H1 (cell line): ENCODE measurements around the gene TUBD1. TPM values are rescaled to one million over a fixed set of nuclear protein-coding genes. Genes with fewer than 3 reads are reported as not detected.
"Not testable (repeated sequence)": the region's sequence is repeated elsewhere in the genome, so short reads cannot be mapped to it uniquely, and the experiment has no call there.

ENCODE experiments used
- CTCF ChIA-PET: fragments of 300-600 bp; sonication (Branson Sonifier 250); formaldehyde crosslinking; loops from one replicate; lab custom pipeline; 2021; ENCODE audit not compliant: partially characterized antibody; lab: Charles Lee
- POLR2A ChIA-PET: fragments of 300-600 bp; sonication (Branson Sonifier 250); formaldehyde crosslinking; loops from one replicate; lab custom pipeline; 2021; ENCODE audit warnings: inconsistent platforms; ENCODE audit not compliant: partially characterized antibody; lab: Charles Lee
- DNase-seq, 2 experiments: peaks; one replicate each; pipeline versions ENCODE4 v3.0.0 to v3.0.0-alpha.2; 2010 to 2022; ENCODE audit warnings: low spot score in 2 of 2, low read depth in 1 of 2, mixed read lengths in 1 of 2
- FAIRE-seq: peaks from 2 replicates; lab custom pipeline; 2011; peaks lifted over from hg19 to GRCh38; lab: Jason Lieb, UNC
- H2AFZ ChIP-seq: 2 replicates; pipeline ENCODE4 v1.8.1; 2012; ENCODE audit warnings: low read length, inconsistent platforms
- H2AK5ac ChIP-seq: 2 replicates; pipeline ENCODE4 v1.6.1; 2013; ENCODE audit warnings: low read depth, low read length
- H2BK120ac ChIP-seq: replicated peaks from 2 replicates; pipeline ENCODE3; 2013; ENCODE audit warnings: low read depth, low read length, inconsistent platforms
- H2BK12ac ChIP-seq: 2 replicates; pipeline ENCODE4 v1.6.1; 2013; ENCODE audit warnings: low read depth, low read length
- H2BK15ac ChIP-seq: 2 replicates; pipeline ENCODE4 v1.6.1; 2013; ENCODE audit warnings: low read length
- H2BK20ac ChIP-seq: 2 replicates; pipeline ENCODE4 v1.6.1; 2013; ENCODE audit warnings: low read length
- H2BK5ac ChIP-seq: 2 replicates; pipeline ENCODE4 v1.6.1; 2013; ENCODE audit warnings: low read depth, low read length
- H3K14ac ChIP-seq: 2 replicates; pipeline ENCODE4 v1.6.1; 2013; ENCODE audit warnings: inconsistent platforms; ENCODE audit not compliant: insufficient read length
- H3K18ac ChIP-seq: 2 replicates; pipeline ENCODE4 v1.6.1; 2013; ENCODE audit warnings: low read length; ENCODE audit errors: extremely low read depth
- H3K23ac ChIP-seq: 2 replicates; pipeline ENCODE4 v1.6.1; 2013; ENCODE audit warnings: inconsistent platforms; ENCODE audit not compliant: insufficient read length
- H3K23me2 ChIP-seq: 2 replicates; pipeline ENCODE4 v1.6.1; 2013; ENCODE audit warnings: low read depth, low read length
- H3K27ac ChIP-seq: 2 replicates; pipeline ENCODE4 v1.6.1; 2011; ENCODE audit warnings: low read depth, low read length, inconsistent platforms
- H3K27me3 ChIP-seq, 4 experiments: replicated peaks in 1 of 4; 1 replicate in 1 of 4; 2 replicates in 3 of 4; pipeline versions ENCODE4 v1.6.1 to v1.8.1; 2011 to 2013; ENCODE audit warnings: low read length in 3 of 4, mild to moderate bottlenecking in 3 of 4, inconsistent platforms in 2 of 4, mixed read lengths in 2 of 4, moderate library complexity in 1 of 4; ENCODE audit not compliant: control insufficient read depth in 3 of 4, insufficient read depth in 3 of 4; ENCODE audit errors: extremely low read depth in 1 of 4
- H3K36me3 ChIP-seq, 4 experiments: 2 replicates each; pipeline versions ENCODE4 v1.6.1 to v1.8.1; 2011 to 2013; ENCODE audit warnings: mild to moderate bottlenecking in 4 of 4, low read length in 3 of 4, moderate library complexity in 2 of 4, control low read depth in 1 of 4, inconsistent platforms in 1 of 4; ENCODE audit not compliant: insufficient read depth in 4 of 4, control insufficient read depth in 2 of 4
- H3K4ac ChIP-seq: replicated peaks from 2 replicates; pipeline ENCODE3; 2013; ENCODE audit warnings: low read length, low read depth, mixed read lengths, inconsistent platforms; ENCODE audit not compliant: insufficient read length
- H3K4me1 ChIP-seq, 4 experiments: replicated peaks in 1 of 4; 1 replicate in 1 of 4; 2 replicates in 3 of 4; pipeline versions ENCODE4 v1.6.1 to v1.8.1; 2011 to 2013; ENCODE audit warnings: low read length in 3 of 4, inconsistent platforms in 2 of 4, mixed read lengths in 1 of 4; ENCODE audit not compliant: insufficient read depth in 4 of 4, control insufficient read depth in 3 of 4
- H3K4me2 ChIP-seq, 2 experiments: 2 replicates each; pipeline versions ENCODE4 v1.6.1 to v1.8.1; 2011 to 2013; ENCODE audit warnings: low read depth in 2 of 2, low read length in 2 of 2, control low read depth in 1 of 2, inconsistent platforms in 1 of 2, mild to moderate bottlenecking in 1 of 2; ENCODE audit not compliant: insufficient read depth in 1 of 2
- H3K4me3 ChIP-seq, 4 experiments: fragments of 200-600, 300-600 bp in 1 of 4; sonication (generic), shearing (Covaris generic), sonication (Bioruptor Twin) in 1 of 4; 2 replicates each; pipeline versions ENCODE4 v1.5.1 to v1.8.1; 2011 to 2016; ENCODE audit warnings: low read length in 4 of 4, low read depth in 3 of 4, control low read depth in 2 of 4, inconsistent platforms in 2 of 4, mild to moderate bottlenecking in 2 of 4, mixed read lengths in 1 of 4, moderate library complexity in 1 of 4; ENCODE audit not compliant: insufficient read depth in 2 of 4; ENCODE audit errors: extremely low read depth in 1 of 4
- H3K56ac ChIP-seq: replicated peaks from 2 replicates; pipeline ENCODE3; 2013; ENCODE audit warnings: low read depth, mild to moderate bottlenecking, mixed read lengths, low read length, inconsistent platforms; ENCODE audit not compliant: insufficient read length
- H3K79me1 ChIP-seq: 2 replicates; pipeline ENCODE4 v1.6.1; 2013; ENCODE audit warnings: low read depth, low read length, control low read depth
- H3K79me2 ChIP-seq, 2 experiments: 2 replicates each; pipeline versions ENCODE4 v1.6.1 to v1.8.1; 2012 to 2013; ENCODE audit warnings: low read length in 2 of 2, mild to moderate bottlenecking in 2 of 2, inconsistent platforms in 1 of 2; ENCODE audit not compliant: insufficient read depth in 2 of 2, control insufficient read depth in 1 of 2
- H3K9ac ChIP-seq, 4 experiments: replicated peaks in 1 of 4; 1 replicate in 1 of 4; 2 replicates in 3 of 4; pipeline versions ENCODE4 v1.6.1 to v1.8.1; 2011 to 2013; ENCODE audit warnings: low read depth in 3 of 4, low read length in 3 of 4, control low read depth in 2 of 4, mild to moderate bottlenecking in 2 of 4, moderate library complexity in 2 of 4, inconsistent platforms in 1 of 4; ENCODE audit errors: extremely low read depth in 1 of 4
- H3K9me3 ChIP-seq, 2 experiments: 2 replicates each; pipeline versions ENCODE4 v1.6.1 to v1.8.1; 2012 to 2013; ENCODE audit warnings: mild to moderate bottlenecking in 2 of 2, moderate library complexity in 2 of 2, control low read depth in 1 of 2, inconsistent platforms in 1 of 2, low read depth in 1 of 2, low read length in 1 of 2, mixed read lengths in 1 of 2; ENCODE audit not compliant: insufficient read depth in 2 of 2
- H4K20me1 ChIP-seq, 2 experiments: replicated peaks in 1 of 2; 2 replicates each; pipeline versions ENCODE3 to v1.8.1; 2011 to 2013; ENCODE audit warnings: inconsistent platforms in 2 of 2, low read length in 2 of 2, mild to moderate bottlenecking in 1 of 2; ENCODE audit not compliant: insufficient read depth in 2 of 2, control insufficient read depth in 1 of 2
- H4K5ac ChIP-seq: 2 replicates; pipeline ENCODE4 v1.6.1; 2013; ENCODE audit warnings: low read length, low read depth, mixed read lengths, inconsistent platforms; ENCODE audit not compliant: insufficient read length
- H4K8ac ChIP-seq: 2 replicates; pipeline ENCODE4 v1.8.0; 2013; ENCODE audit warnings: mild to moderate bottlenecking, moderate library complexity, low read length, inconsistent platforms; ENCODE audit not compliant: insufficient read depth; ENCODE audit errors: extremely low read depth
- H4K91ac ChIP-seq: replicated peaks from 2 replicates; pipeline ENCODE3; 2013; ENCODE audit warnings: low read length, mixed read lengths, inconsistent platforms; ENCODE audit not compliant: insufficient read length
- WGBS, 2 experiments: shearing (Covaris generic) in 1 of 2; methylation state at CpG; one replicate each; pipeline versions ENCODE4 v1.1.6 to v1.1.7; 2013 to 2015; ENCODE audit warnings: low lambda C conversion rate in 2 of 2, mixed read lengths in 2 of 2, inconsistent platforms in 1 of 2, low coverage in 1 of 2, missing lambda C conversion rate in 1 of 2; ENCODE audit not compliant: insufficient replicate concordance in 2 of 2, insufficient coverage in 1 of 2, insufficient read length in 1 of 2; ENCODE audit errors: extremely low coverage in 1 of 2, missing lambda C conversion rate in 1 of 2; 5-methylcytosine and 5-hydroxymethylcytosine counted together
- polyA plus RNA-seq, 7 experiments: library from polyadenylated mRNA; depleted of rRNA in 3 of 7; stranded (reverse) in 5 of 7; unstranded in 2 of 7; fragments of >200 nt in 5 of 7; fragments of 200-250 nt in 2 of 7; gene quantifications; 1 replicate in 5 of 7; 2 replicates in 1 of 7; 4 replicates in 1 of 7; pipeline versions ENCODE4 v1.2.1 to v1.2.3, GENCODE V29; 2011 to 2013; ENCODE audit warnings: missing spikeins in 2 of 7, mixed read lengths in 2 of 7
- total RNA-seq: library from RNA; stranded (reverse); fragmentation: NEBNext Ultra II Directional; extraction: Animal tissue kit (Norgen Biotek cat#: 25700); gene quantifications from 2 replicates; pipeline ENCODE4 v1.2.1, GENCODE V29; 2021

The TUBD1 gene
- total and polyA plus RNA-seq, 2 of the 8 experiments (the other 6 are each of a cell fraction or from before 2014, with no cell fraction given) = 9.1 to 17.5 TPM

DNA sequence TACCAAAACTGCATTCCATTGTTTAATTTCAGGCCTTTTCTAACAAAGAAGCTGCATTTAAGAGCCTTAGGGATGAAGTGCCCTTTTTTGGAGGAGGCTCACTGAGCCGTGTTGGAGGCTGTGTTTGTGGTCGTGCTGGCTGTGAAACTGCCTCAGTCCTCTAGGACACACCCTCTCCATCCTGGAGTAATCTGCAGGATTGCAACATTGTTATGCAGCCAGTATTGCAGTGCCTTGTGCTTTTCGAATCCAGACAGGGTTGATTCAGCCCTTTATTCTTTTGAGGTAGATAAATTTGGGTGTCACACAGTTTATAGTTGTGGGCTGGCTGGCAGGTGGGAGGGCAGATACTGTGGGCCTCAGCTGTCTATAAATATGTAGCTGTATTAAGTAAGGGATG, 38.0 kb upstream of the TUBD1 start:
- H3K4me3 ChIP-seq, H3K56ac ChIP-seq, H3K9ac ChIP-seq, H2AK5ac ChIP-seq, H3K9me3 ChIP-seq, H3K14ac ChIP-seq, H2BK12ac ChIP-seq, H3K23ac ChIP-seq, H2BK15ac ChIP-seq, H2BK5ac ChIP-seq, H4K5ac ChIP-seq, H3K79me1 ChIP-seq, H4K20me1 ChIP-seq, H3K27ac ChIP-seq, CTCF ChIA-PET, H3K4ac ChIP-seq, POLR2A ChIA-PET, H3K4me1 ChIP-seq, H3K79me2 ChIP-seq, H3K4me2 ChIP-seq, H3K27me3 ChIP-seq, H4K91ac ChIP-seq, FAIRE-seq, DNase-seq, H2BK120ac ChIP-seq, H3K18ac ChIP-seq, H2AFZ ChIP-seq, H3K23me2 ChIP-seq, H4K8ac ChIP-seq, H2BK20ac ChIP-seq: not testable (repeated sequence)
- WGBS, 2 experiments = 85% methylated on average over 3 of the region's 3 CpGs; no CpG with 5 or more reads in 1 of the 2 experiments
- H3K36me3 ChIP-seq = peaks cover 0 to 23% (median 7%) of the 10 kb centered on the region in 4 experiments; a peak in 3 of 8 replicates

DNA sequence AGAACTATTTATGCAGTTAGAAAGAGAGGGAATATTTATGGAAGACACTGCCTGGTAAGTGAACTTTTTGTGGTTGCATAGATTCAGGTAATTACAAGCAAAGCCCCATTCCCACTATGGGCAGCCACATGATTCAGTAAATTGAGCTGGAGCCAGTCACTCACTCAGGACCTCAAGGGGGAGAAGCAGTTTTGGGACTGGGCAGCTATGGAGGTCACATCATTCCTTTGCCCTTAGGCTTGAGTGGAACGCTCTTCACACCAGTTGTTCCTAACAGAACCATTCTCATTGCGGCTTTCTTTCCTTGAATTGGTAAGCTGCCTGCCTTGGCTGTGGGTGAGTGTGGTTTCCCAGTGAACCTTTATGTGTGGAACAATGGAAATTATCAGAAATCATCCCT, 37.4 kb upstream of the TUBD1 start:
- H3K27ac ChIP-seq, H3K4me3 ChIP-seq, H3K23ac ChIP-seq, H3K56ac ChIP-seq, H2AK5ac ChIP-seq, H2BK5ac ChIP-seq, H2AFZ ChIP-seq, H2BK20ac ChIP-seq, H3K4me2 ChIP-seq, H2BK12ac ChIP-seq, H4K91ac ChIP-seq, CTCF ChIA-PET, H3K4ac ChIP-seq, H3K79me1 ChIP-seq, H3K9ac ChIP-seq, H2BK120ac ChIP-seq, H4K20me1 ChIP-seq, H3K4me1 ChIP-seq, H3K14ac ChIP-seq, FAIRE-seq, DNase-seq, H3K9me3 ChIP-seq, H4K5ac ChIP-seq, H3K18ac ChIP-seq, H3K23me2 ChIP-seq, H3K79me2 ChIP-seq, H2BK15ac ChIP-seq, H4K8ac ChIP-seq, POLR2A ChIA-PET, H3K27me3 ChIP-seq: not testable (repeated sequence)
- WGBS, 2 experiments = 93% methylated on average over 2 of the region's 2 CpGs; no CpG with 5 or more reads in 1 of the 2 experiments
- H3K36me3 ChIP-seq = peaks cover 0 to 23% (median 5%) of the 10 kb centered on the region in 4 experiments; a peak in 3 of 8 replicates
